ENCODE results near the gene IPO8.

DNA sequence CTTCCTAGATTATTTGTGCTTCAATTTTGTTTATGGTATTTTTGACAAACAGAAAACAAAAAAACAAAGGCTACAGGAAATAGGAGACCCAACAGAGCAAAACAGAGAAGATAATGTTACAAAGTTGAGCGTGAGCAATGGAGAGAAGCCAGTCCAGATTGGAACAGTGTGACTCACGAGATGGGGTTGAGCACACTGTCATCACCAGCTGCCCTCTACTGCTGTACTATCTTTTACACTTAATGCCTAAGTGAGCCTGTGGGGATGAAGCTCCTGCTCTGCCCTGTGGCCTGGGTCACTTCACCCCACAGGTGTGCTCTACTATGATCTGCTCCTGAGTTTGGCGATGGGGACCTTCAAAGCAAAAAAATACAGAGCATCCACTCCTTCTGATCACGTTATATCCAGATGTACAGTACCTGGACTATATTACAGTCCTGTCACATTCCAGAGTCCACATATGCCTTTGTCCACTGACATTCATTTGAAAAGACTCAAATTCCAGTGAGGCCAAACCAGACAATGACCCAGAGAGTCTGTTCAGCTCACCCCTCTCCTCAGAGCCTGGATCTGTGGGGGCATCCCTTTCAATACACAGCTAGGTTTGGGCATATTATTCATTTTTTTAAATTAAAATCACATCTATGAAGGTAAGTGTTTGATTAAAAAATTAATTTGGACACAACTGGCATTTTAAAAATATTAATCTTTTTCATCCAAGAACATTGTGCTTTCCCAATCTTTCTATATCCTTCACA lies 4.4 kb downstream of the IPO8 start:
- TF ChIP-seq EGR1 (IDR thresholded peaks at IDR 0.05; ENCODE audit: borderline replicate concordance, low read depth, low read length) (no peak), EZH2 (IDR thresholded peaks at IDR 0.05; ENCODE audit: low read depth, low read length, severe bottlenecking) (no peak), ASH2L (IDR thresholded peaks at IDR 0.05; ENCODE audit: low read length) (no peak), JUND (IDR thresholded peaks at IDR 0.05; ENCODE audit: low read length) (no peak), POLR2AphosphoS5 (IDR thresholded peaks at IDR 0.05; ENCODE audit: low read depth, low read length) (no peak), GABPA (IDR thresholded peaks at IDR 0.05; ENCODE audit: borderline replicate concordance, insufficient read depth, low read length) (no peak), RAD21 (IDR thresholded peaks at IDR 0.05 in 1 of 2, conservative IDR thresholded peaks at IDR 0.05 in 1 of 2; ENCODE audit: low read depth in 2 of 2, low read length in 2 of 2) (no peak), RFX5 (IDR thresholded peaks at IDR 0.05; ENCODE audit: borderline replicate concordance, low read depth, low read length) (no peak), SP1 (IDR thresholded peaks at IDR 0.05; ENCODE audit: low read depth, low read length) (no peak), BACH1 (IDR thresholded peaks at IDR 0.05; ENCODE audit: low read length) (no peak), POLR2A (IDR thresholded peaks at IDR 0.05; ENCODE audit: control extremely low read depth in 1 of 2, low read depth in 2 of 2, low read length in 2 of 2) (no peak)
- TF ChIP-seq, protein P1, sequence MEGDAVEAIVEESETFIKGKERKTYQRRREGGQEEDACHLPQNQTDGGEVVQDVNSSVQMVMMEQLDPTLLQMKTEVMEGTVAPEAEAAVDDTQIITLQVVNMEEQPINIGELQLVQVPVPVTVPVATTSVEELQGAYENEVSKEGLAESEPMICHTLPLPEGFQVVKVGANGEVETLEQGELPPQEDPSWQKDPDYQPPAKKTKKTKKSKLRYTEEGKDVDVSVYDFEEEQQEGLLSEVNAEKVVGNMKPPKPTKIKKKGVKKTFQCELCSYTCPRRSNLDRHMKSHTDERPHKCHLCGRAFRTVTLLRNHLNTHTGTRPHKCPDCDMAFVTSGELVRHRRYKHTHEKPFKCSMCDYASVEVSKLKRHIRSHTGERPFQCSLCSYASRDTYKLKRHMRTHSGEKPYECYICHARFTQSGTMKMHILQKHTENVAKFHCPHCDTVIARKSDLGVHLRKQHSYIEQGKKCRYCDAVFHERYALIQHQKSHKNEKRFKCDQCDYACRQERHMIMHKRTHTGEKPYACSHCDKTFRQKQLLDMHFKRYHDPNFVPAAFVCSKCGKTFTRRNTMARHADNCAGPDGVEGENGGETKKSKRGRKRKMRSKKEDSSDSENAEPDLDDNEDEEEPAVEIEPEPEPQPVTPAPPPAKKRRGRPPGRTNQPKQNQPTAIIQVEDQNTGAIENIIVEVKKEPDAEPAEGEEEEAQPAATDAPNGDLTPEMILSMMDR (IDR thresholded peaks at IDR 0.05; ENCODE audit: control extremely low read depth in 1 of 3, insufficient read depth in 1 of 3, low read depth in 1 of 3, low read length in 3 of 3) = no peak
- TF ChIP-seq, protein P2, sequence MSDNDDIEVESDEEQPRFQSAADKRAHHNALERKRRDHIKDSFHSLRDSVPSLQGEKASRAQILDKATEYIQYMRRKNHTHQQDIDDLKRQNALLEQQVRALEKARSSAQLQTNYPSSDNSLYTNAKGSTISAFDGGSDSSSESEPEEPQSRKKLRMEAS (IDR thresholded peaks at IDR 0.05) = no peak
- TF ChIP-seq, protein P3, sequence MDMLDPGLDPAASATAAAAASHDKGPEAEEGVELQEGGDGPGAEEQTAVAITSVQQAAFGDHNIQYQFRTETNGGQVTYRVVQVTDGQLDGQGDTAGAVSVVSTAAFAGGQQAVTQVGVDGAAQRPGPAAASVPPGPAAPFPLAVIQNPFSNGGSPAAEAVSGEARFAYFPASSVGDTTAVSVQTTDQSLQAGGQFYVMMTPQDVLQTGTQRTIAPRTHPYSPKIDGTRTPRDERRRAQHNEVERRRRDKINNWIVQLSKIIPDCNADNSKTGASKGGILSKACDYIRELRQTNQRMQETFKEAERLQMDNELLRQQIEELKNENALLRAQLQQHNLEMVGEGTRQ (IDR thresholded peaks at IDR 0.05; ENCODE audit: low read length) = no peak
